A549 (cell line): ENCODE results near the gene TEX261. TPM values are rescaled to one million over a fixed set of nuclear protein-coding genes. Genes with fewer than 3 reads are reported as not detected.

Source experiments
- ATAC-seq, 2 experiments: fragments of 200-7000 bp in 1 of 2; fragments of >200 bp in 1 of 2; cut with Nextera tagmentation in 1 of 2; cut with Tn5 transposase in 1 of 2; 3 replicates each; pipeline versions ENCODE4 v1.8.0 to v1.9.1; 2018 to 2020; ENCODE audit warnings: mild to moderate bottlenecking in 1 of 2, moderate library complexity in 1 of 2
- CTCF ChIA-PET: fragments of 300-600 bp; sonication (Branson Sonifier 250); formaldehyde crosslinking; extraction: SDS; loops from one replicate; lab custom pipeline; 2021; ENCODE audit warnings: antibody characterized with exemption, inconsistent platforms; lab: Yijun Ruan, JAX
- POLR2A ChIA-PET: fragments of 350-600 bp; formaldehyde crosslinking; extraction: SDS; loops from one replicate; lab custom pipeline; 2021; ENCODE audit warnings: antibody characterized with exemption, inconsistent platforms; lab: Yijun Ruan, JAX
- DNase-seq, 2 experiments: peaks; one replicate each; pipeline versions ENCODE4 v3.0.0 to v3.0.0-alpha.2; 2011 to 2016; ENCODE audit warnings: low read depth in 1 of 2, low spot score in 1 of 2
- FAIRE-seq: peaks from 2 replicates; lab custom pipeline; 2011; peaks lifted over from hg19 to GRCh38; lab: Jason Lieb, UNC
- H3K27ac ChIP-seq, 2 experiments: fragments of >200 bp; sonication (Bioruptor Twin); formaldehyde crosslinking; 3 replicates each; pipeline ENCODE4 v1.5.1; 2016 to 2017
- H3K4me1 ChIP-seq: fragments of >200 bp; sonication (Bioruptor Twin); formaldehyde crosslinking; 3 replicates; pipeline ENCODE4 v1.6.1; 2016
- H3K4me2 ChIP-seq: fragments of >200 bp; sonication (Bioruptor Twin); formaldehyde crosslinking; 3 replicates; pipeline ENCODE4 v1.6.1; 2016
- H3K4me3 ChIP-seq: fragments of >200 bp; sonication (Bioruptor Twin); formaldehyde crosslinking; 3 replicates; pipeline ENCODE4 v1.5.1; 2016
- H3K9me3 ChIP-seq: fragments of >200 bp; sonication (Bioruptor Twin); formaldehyde crosslinking; 3 replicates; pipeline ENCODE4 v1.6.1; 2016
- BHLHE40 ChIP-seq: IDR thresholded peaks from 2 replicates; pipeline ENCODE4 v1.6.1; 2012; ENCODE audit warnings: low read depth, low read length, inconsistent platforms
- CBX8 ChIP-seq: fragments of 200-600 bp; sonication (generic); IDR thresholded peaks from 2 replicates; pipeline ENCODE4 v1.6.1; 2016
- CHD2 ChIP-seq: fragments of 150-350 bp; IDR thresholded peaks from 2 replicates; pipeline ENCODE4 v1.6.1; 2014; ENCODE audit warnings: low read length; ENCODE audit not compliant: partially characterized antibody
- CHD4 ChIP-seq: fragments of 200-600 bp; sonication (generic); IDR thresholded peaks from 2 replicates; pipeline ENCODE4 v1.6.1; 2016; ENCODE audit warnings: antibody characterized with exemption, mild to moderate bottlenecking, borderline replicate concordance
- E2F6 ChIP-seq: IDR thresholded peaks from 2 replicates; pipeline ENCODE4 v1.6.1; 2012; ENCODE audit warnings: low read depth, borderline replicate concordance
- FOXS1 ChIP-seq: fragments of 250-450 bp; sonication (Bioruptor Pico); IDR thresholded peaks from 2 replicates; pipeline ENCODE4 v1.5.0; 2020; ENCODE audit warnings: mild to moderate bottlenecking, moderate library complexity
- HES2 ChIP-seq: fragments of >200 bp; sonication (Bioruptor Twin); formaldehyde crosslinking; IDR thresholded peaks from 2 replicates; pipeline ENCODE4 v1.6.1; 2016
- HMGXB4 ChIP-seq: fragments of 250-450 bp; sonication (Bioruptor Pico); IDR thresholded peaks from 2 replicates; pipeline ENCODE4 v1.5.0; 2021; ENCODE audit warnings: mild to moderate bottlenecking, moderate library complexity, borderline replicate concordance
- HOXA7 ChIP-seq: fragments of 250-450 bp; sonication (Bioruptor Pico); IDR thresholded peaks from 2 replicates; pipeline ENCODE4 v1.5.0; 2020; ENCODE audit warnings: mild to moderate bottlenecking, moderate library complexity
- HOXB5 ChIP-seq: fragments of 250-450 bp; sonication (Bioruptor Pico); IDR thresholded peaks from 2 replicates; pipeline ENCODE4 v1.5.0; 2020; ENCODE audit warnings: mild to moderate bottlenecking, moderate library complexity
- KDM1A ChIP-seq: fragments of 200-600 bp; sonication (generic); IDR thresholded peaks from 2 replicates; pipeline ENCODE4 v1.6.1; 2016; ENCODE audit warnings: low read depth, mild to moderate bottlenecking
- RAD21 ChIP-seq, 2 experiments: fragments of >200 bp in 1 of 2; sonication (Bioruptor Twin) in 1 of 2; formaldehyde crosslinking in 1 of 2; IDR thresholded peaks in 1 of 2; conservative IDR thresholded peaks in 1 of 2; 2 replicates in 1 of 2; 3 replicates in 1 of 2; pipeline ENCODE4 v1.6.1; 2012 to 2018; ENCODE audit warnings: inconsistent platforms in 1 of 2
- RCOR1 ChIP-seq: fragments of 150-350 bp; IDR thresholded peaks from 2 replicates; pipeline ENCODE4 v1.6.1; 2014; ENCODE audit warnings: antibody characterized with exemption, low read length, low read depth
- TP53 ChIP-seq: fragments of 250-450 bp; sonication (Bioruptor Pico); IDR thresholded peaks from 2 replicates; pipeline ENCODE4 v1.5.0; 2021; ENCODE audit warnings: mild to moderate bottlenecking, moderate library complexity
- ZC3H11A ChIP-seq: fragments of 450-650 bp; IDR thresholded peaks from 2 replicates; pipeline ENCODE4 v1.6.1; 2014; ENCODE audit warnings: antibody characterized with exemption, mild to moderate bottlenecking
- ZNF302 ChIP-seq: fragments of 250-450 bp; sonication (Bioruptor Pico); IDR thresholded peaks from 2 replicates; pipeline ENCODE4 v1.9.0; 2021; ENCODE audit warnings: inconsistent platforms, mild to moderate bottlenecking, moderate library complexity
- WGBS: methylation state at CpG from one replicate; pipeline ENCODE4 v1.1.6; 2017; ENCODE audit errors: missing lambda C conversion rate; 5-methylcytosine and 5-hydroxymethylcytosine counted together
- polyA plus RNA-seq, 4 experiments: library from polyadenylated mRNA; depleted of rRNA in 3 of 4; stranded (reverse); fragments of >200 nt; fragmentation: RNase III in 1 of 4; extraction: RNeasy Plus Mini Kit Qiagen cat#74134 plus additional on column Dnase treatment in 1 of 4; gene quantifications; 2 replicates in 3 of 4; 3 replicates in 1 of 4; pipeline ENCODE4 v1.2.3, GENCODE V29; 2011 to 2017

Gene TEX261
- polyA plus RNA-seq, 2 of the 4 experiments (the other 2 are of a cell fraction), result 71.3 to 87.1 TPM

GRCh38 chr2:70974592-70974991 lies 20.1 kb downstream of the TEX261 start:
- ChIA-PET POLR2A (no interaction called here), CTCF (interaction anchor here (1.0 to 11.6 kb wide), 9 partner anchors 10 to 670 kb away, joined by 3 to 82 read pairs (median 4); no protein-coding TSS in a partner anchor)
- FAIRE-seq (no peak), ATAC-seq (no peak), DNase-seq (no peak)
- Histone ChIP-seq H3K4me1 (peaks cover 8% of the 10 kb centered on the region; the same call in 1 of the 3 replicates), H3K4me3 (no peak overlapping the region), H3K4me2 (no peak overlapping the region), H3K9me3 (no peaks in the 10 kb centered on the region), H3K27ac (no peak overlapping the region)
- WGBS, result 86% methylated on average over 3 of the region's 3 CpGs
- TF ChIP-seq BHLHE40 (no peak), CHD4 (no peak), E2F6 (no peak), ZNF302 (CRISPR knock-in tag) (no peak), CBX8 (no peak), HMGXB4 (CRISPR knock-in tag) (no peak), CHD2 (no peak), HOXB5 (CRISPR knock-in tag) (no peak), HOXA7 (CRISPR knock-in tag) (no peak), FOXS1 (no peak), KDM1A (no peak)

- 53% methylated on average over 4 of the region's 4 CpGs for WGBS
- Histone ChIP-seq H3K27ac (no peak overlapping the region), H3K9me3 (no peaks in the 10 kb centered on the region), H3K4me1 (no peaks in the 10 kb centered on the region), H3K4me2 (no peak overlapping the region)
- FAIRE-seq, result no peak
- no peak for DNase-seq
- ATAC-seq, result no peak
- ChIA-PET POLR2A (no interaction called here), CTCF (interaction anchor here (2.6 to 11.4 kb wide), 7 partner anchors 14 to 104 kb away, joined by 14 to 171 read pairs (median 69); partner anchors contain the start of gene ANKRD53)
- TF ChIP-seq HES2 (no peak), TP53 (CRISPR knock-in tag) (no peak), RCOR1 (no peak), RAD21 (conservative IDR thresholded peaks at IDR 0.05 in 1 of 2, IDR thresholded peaks at IDR 0.05 in 1 of 2) (no peak)
- TF ChIP-seq, all 56 proteins: peak for 0
- no peak overlapping the region for H3K4me3 ChIP-seq
Observed at GRCh38 chr2:70967189-70967588, 27.5 kb downstream of the TEX261 start.

GRCh38 chr2:70966681-70967080 lies 28.0 kb downstream of the TEX261 start:
- 52% methylated on average over 4 of the region's 4 CpGs for WGBS
- ATAC-seq (no peak), DNase-seq (no peak), FAIRE-seq (no peak)
- Histone ChIP-seq H3K4me3 (no peak overlapping the region), H3K27ac (no peak overlapping the region), H3K4me1 (no peaks in the 10 kb centered on the region), H3K9me3 (no peaks in the 10 kb centered on the region), H3K4me2 (no peak overlapping the region)
- ChIA-PET CTCF (interaction anchor here (0.6 to 11.4 kb wide), 17 partner anchors 7 to 311 kb away, joined by 3 to 171 read pairs (median 7); partner anchors contain the start of genes ADD2 and ANKRD53), POLR2A (interaction anchor here (0.7 kb wide), 1 partner anchor 485 kb away, joined by 3 read pairs; no protein-coding TSS in a partner anchor)
- TF ChIP-seq HES2 (no peak), ZC3H11A (no peak), KDM1A (no peak), ZNF302 (CRISPR knock-in tag) (no peak)
